ENCODE measurements around the gene UBR1.

- TF ChIP-seq POLR2A (IDR thresholded peaks at IDR 0.05) = no peak
- TF ChIP-seq CTCF (IDR thresholded peaks at IDR 0.05) = no peak
Observed at GRCh38 chr15:42974202-42974862, 131.5 kb downstream of the UBR1 start.
